Activated CD4-positive, alpha-beta T cell treated with anti-CD3 and anti-CD28 coated beads for 36 hours (primary cell): ENCODE data around the gene RBCK1. TPM values are rescaled to one million over a fixed set of nuclear protein-coding genes. Genes with fewer than 3 reads are reported as not detected.
"Not testable (repeated sequence)": the region's sequence is repeated elsewhere in the genome, so short reads cannot be mapped to it uniquely, and the experiment has no call there.

Experiments
- ATAC-seq: fragments of 200-7000 bp; cut with Tn5 transposase; one replicate; pipeline ENCODE4 v1.10.0; 2021; ENCODE audit warnings: mild to moderate bottlenecking, moderate library complexity
- CTCF ChIA-PET: fragments of 350-600 bp; sonication (Branson Sonifier 250); formaldehyde crosslinking; loops from one replicate; lab custom pipeline; 2021; ENCODE audit warnings: antibody characterized with exemption; lab: Charles Lee
- POLR2A ChIA-PET: fragments of 350-600 bp; sonication (Branson Sonifier 250); formaldehyde crosslinking; loops from one replicate; lab custom pipeline; 2021; ENCODE audit warnings: antibody characterized with exemption, inconsistent platforms; lab: Charles Lee
- DNase-seq: peaks from one replicate; pipeline ENCODE4 v3.0.0-alpha.2; 2020
- H3K27ac Mint-ChIP-seq: one replicate; pipeline ENCODE4 v1.8.0; 2021; ENCODE audit warnings: mixed read lengths
- H3K27me3 Mint-ChIP-seq: one replicate; pipeline ENCODE4 v1.8.0; 2021; ENCODE audit warnings: mixed read lengths
- H3K36me3 Mint-ChIP-seq: one replicate; pipeline ENCODE4 v1.8.0; 2021; ENCODE audit warnings: low read depth, mixed read lengths
- H3K4me1 Mint-ChIP-seq: one replicate; pipeline ENCODE4 v1.8.0; 2021; ENCODE audit warnings: mixed read lengths
- H3K4me3 Mint-ChIP-seq: one replicate; pipeline ENCODE4 v1.8.0; 2021; ENCODE audit warnings: mild to moderate bottlenecking, moderate library complexity, mixed read lengths
- H3K9me3 Mint-ChIP-seq: one replicate; pipeline ENCODE4 v1.8.0; 2021; ENCODE audit warnings: low read depth, mixed read lengths
- intact Hi-C, 2 experiments: fragments of 100-400 bp; cut with DNase I in 1 of 2; cut with micrococcal nuclease in 1 of 2; formaldehyde crosslinking; loops; one replicate each; pipeline versions ENCODE4 v1.14.2 to v1.15.1; 2022 to 2024; cut with DNase I, micrococcal nuclease
- total RNA-seq, 2 experiments: library from RNA; stranded (reverse); gene quantifications; one replicate each; pipeline ENCODE4 v1.2.3, GENCODE V29; 2021

RBCK1 gene
- total RNA-seq, 2 experiments from 2014 or later, result 130 to 149 TPM

DNA sequence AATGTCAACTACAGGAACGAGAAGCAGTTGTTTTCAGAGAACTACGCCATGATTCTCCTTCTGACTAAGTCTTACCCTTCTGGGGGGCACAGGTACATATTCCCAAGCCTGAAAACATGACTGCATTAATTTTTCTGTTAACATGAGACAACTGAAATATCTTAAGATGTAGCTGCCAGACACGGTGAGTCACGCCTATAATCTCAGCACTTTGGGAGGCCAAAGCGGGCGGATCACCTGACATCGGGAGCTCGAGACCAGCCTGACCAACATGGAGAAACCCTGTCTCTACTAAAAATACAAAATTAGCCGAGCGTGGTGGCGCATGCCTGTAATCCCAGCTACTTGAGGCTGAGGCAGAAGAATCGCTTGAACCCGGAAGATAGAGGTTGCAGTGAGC lies 32.5 kb downstream of the RBCK1 start:
- H3K27me3 Mint-ChIP-seq, result no peaks in the 10 kb centered on the region
- H3K4me3 Mint-ChIP-seq, result no peak overlapping the region
- H3K4me1 Mint-ChIP-seq, result peaks cover 42% of the 10 kb centered on the region
- intact Hi-C loops, result no loop called here
- H3K36me3 Mint-ChIP-seq, result peaks cover 74% of the 10 kb centered on the region
- peak overlapping the region; percentile 21 for H3K27ac Mint-ChIP-seq
- no peak for ATAC-seq
- ChIA-PET CTCF (interaction anchor here (0.8 kb wide), 1 partner anchor 15 kb away, joined by 3 read pairs; no protein-coding TSS in a partner anchor), POLR2A (no interaction called here)
- no peak for DNase-seq
- H3K9me3 Mint-ChIP-seq, result no peaks in the 10 kb centered on the region

DNA sequence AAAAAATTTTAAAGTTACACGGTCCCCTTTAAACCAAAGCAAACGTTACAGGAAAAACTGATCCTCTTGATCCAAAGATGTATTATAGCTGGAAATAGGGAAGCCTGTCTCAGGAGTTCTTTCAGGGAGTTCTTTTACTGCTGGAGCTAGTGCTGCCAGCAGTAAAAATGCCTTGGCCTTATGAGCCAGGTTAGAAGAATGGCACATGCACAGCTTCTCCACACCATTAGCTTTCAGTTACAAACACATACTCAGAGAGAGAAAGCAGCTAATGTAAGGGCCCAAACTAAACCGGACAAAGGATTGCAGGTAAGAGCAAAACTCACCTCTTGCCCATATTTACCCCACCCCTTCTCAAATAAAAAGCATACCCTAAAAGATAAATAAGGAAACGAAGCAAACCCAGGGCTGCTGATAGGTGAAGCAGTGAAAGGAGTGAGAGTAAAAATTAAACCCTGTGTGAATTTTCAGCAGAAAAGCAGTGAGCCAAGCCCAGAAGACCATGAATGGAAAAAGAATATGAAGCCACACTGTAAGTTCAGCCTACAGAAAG lies 35.2 kb downstream of the RBCK1 start:
- peaks cover 26% of the 10 kb centered on the region for H3K4me1 Mint-ChIP-seq
- CTCF ChIA-PET, result interaction anchor here (0.7 to 0.8 kb wide), 2 partner anchors 33 to 89 kb away, joined by 3 read pairs; no protein-coding TSS in a partner anchor
- no peaks in the 10 kb centered on the region for H3K27me3 Mint-ChIP-seq
- ATAC-seq (no peak), DNase-seq (no peak)
- no peaks in the 10 kb centered on the region for H3K9me3 Mint-ChIP-seq
- no peak overlapping the region for H3K27ac Mint-ChIP-seq
- H3K36me3 Mint-ChIP-seq, result peaks cover 64% of the 10 kb centered on the region
- intact Hi-C loops, result no loop called here
- H3K4me3 Mint-ChIP-seq, result no peak overlapping the region
- POLR2A ChIA-PET, result no interaction called here

DNA sequence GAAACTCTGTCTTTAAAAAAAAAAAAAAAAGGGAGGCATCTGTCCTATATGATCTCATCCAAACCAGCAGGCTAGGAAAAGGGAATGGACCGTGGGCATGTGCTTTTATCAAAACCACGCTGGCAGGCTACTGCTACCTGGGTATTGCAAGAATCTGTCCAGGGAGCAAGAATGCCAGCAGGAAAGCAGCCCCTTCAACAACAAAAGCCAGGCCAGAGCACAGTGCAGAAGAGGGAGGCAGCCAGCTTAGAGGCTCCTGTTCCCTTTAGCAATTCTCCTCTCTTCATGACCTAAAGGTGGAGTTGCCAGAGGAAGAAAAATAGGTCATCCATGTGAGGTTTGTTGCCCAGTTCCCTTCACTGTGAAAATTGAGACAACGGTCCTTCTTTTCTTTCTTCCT lies 36.0 kb downstream of the RBCK1 start:
- ATAC-seq, result no peak
- H3K27me3 Mint-ChIP-seq, result no peaks in the 10 kb centered on the region
- H3K27ac Mint-ChIP-seq, result no peak overlapping the region
- DNase-seq, result no peak
- intact Hi-C loops, result no loop called here
- peaks cover 18% of the 10 kb centered on the region for H3K4me1 Mint-ChIP-seq
- H3K36me3 Mint-ChIP-seq, result peaks cover 58% of the 10 kb centered on the region
- CTCF ChIA-PET, result interaction anchor here (0.7 kb wide), 1 partner anchor 34 kb away, joined by 3 read pairs; no protein-coding TSS in a partner anchor
- no peak overlapping the region for H3K4me3 Mint-ChIP-seq
- H3K9me3 Mint-ChIP-seq, result no peaks in the 10 kb centered on the region
- POLR2A ChIA-PET, result no interaction called here

DNA sequence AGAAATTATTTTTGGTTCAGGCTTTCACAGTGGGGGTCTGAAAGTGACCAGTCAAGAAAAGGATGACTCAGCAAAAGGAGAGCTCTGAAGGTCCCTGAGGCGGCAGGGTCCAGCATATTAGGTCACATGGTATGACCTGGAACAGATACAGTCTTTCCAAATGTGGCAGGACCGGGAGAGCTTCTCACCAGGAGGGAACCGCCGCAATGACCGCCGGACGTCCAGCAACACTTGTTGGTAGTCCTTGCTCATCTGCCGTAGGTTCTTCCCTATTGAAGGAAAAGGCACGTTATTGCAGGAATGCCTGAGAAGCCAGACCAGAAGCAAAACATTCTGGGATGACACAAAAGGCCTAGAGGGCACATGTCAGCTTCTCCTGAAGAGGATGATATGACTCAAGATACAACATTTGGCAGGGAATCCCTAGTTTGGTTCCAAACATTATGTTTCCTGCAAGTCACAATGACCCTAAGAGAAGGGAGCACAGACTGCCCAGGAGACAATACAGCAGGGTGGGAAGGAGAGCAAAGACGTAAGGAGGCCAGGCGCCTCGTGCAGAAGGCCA lies 36.8 kb downstream of the RBCK1 start:
- CTCF ChIA-PET, result interaction anchor here (1.0 kb wide), 2 partner anchors 15 to 45 kb away, joined by 3 read pairs; no protein-coding TSS in a partner anchor
- peaks cover 50% of the 10 kb centered on the region for H3K36me3 Mint-ChIP-seq

DNA sequence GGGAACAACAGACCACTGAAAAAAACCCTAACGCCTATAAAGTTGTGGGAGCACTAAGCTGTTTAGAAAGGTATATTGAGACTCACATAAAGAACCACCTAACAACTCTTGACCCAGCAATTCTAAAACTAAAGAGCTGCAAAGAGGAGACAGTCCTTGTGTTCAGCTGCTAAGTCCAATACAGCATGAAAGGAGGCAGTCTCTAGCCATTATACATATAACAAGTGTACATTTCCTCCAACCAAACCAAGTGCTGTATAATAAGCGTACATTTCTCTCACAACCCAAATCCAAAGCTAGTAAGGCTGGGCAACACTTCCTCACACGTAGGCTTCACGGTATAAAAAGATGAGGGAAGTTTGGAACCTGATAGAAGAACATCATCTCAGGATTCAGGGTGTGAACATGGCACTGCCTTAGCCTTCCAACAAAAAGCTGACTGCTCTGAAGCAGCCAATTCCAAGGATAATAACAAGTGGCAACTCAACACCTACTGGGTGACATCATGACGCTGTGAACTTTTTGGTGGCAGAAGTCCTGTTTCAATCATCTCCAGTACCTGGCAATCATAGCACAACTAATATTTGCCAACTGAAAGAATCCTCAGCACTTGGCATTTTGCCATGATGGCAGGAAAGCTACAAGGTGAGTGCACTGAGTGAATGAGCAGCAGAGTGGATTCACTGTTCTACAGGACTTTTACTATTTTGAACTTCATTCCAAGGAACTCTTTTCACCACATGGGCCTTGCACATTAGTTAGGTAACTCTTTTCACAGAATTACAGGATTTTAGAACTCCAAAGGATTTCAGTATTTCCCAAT lies 37.6 kb downstream of the RBCK1 start:
- ChIA-PET POLR2A (no interaction called here), CTCF (interaction anchor here (1.0 kb wide), 2 partner anchors 14 to 46 kb away, joined by 3 read pairs; no protein-coding TSS in a partner anchor)
- ATAC-seq, result no peak
- no peak overlapping the region for H3K4me3 Mint-ChIP-seq
- no peak overlapping the region for H3K27ac Mint-ChIP-seq
- H3K36me3 Mint-ChIP-seq, result peaks cover 43% of the 10 kb centered on the region
- no peaks in the 10 kb centered on the region for H3K9me3 Mint-ChIP-seq
- intact Hi-C loops, result no loop called here
- H3K27me3 Mint-ChIP-seq, result no peaks in the 10 kb centered on the region
- no peak for DNase-seq
- H3K4me1 Mint-ChIP-seq, result peaks cover 12% of the 10 kb centered on the region

More for the DNA sequence above, 36.8 kb downstream of the RBCK1 start:
- POLR2A ChIA-PET, result no interaction called here
- Mint-ChIP-seq H3K9me3 (no peaks in the 10 kb centered on the region), H3K27ac (no peak overlapping the region), H3K4me3 (no peak overlapping the region), H3K4me1 (peaks cover 14% of the 10 kb centered on the region), H3K27me3 (no peaks in the 10 kb centered on the region)
- no peak for ATAC-seq
- intact Hi-C loops, result no loop called here
- DNase-seq, result no peak

DNA sequence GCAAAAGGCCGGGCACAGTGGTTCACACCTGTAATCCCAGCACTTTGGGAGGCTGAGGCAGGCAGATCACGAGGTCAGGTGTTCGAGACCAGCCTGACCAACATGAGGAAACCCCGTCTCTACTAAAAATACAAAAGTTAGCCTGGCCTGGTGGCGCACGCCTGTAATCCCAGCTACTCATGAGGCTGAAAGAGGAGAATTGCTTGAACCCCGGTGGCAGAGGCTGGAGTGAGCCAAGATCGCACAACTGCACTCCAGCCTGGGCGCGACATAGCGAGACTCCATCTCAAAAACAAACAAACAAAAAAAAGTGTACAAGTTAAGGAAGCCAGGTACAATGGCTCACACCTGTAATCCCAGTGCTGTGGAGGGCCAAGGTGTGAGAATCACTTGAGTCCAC lies 43.9 kb downstream of the RBCK1 start:
- ATAC-seq, H3K27ac Mint-ChIP-seq, H3K36me3 Mint-ChIP-seq, H3K9me3 Mint-ChIP-seq, H3K4me3 Mint-ChIP-seq, CTCF ChIA-PET, POLR2A ChIA-PET, DNase-seq, H3K27me3 Mint-ChIP-seq, intact Hi-C loops: not testable (repeated sequence)
- H3K4me1 Mint-ChIP-seq, result peaks cover 22% of the 10 kb centered on the region

DNA sequence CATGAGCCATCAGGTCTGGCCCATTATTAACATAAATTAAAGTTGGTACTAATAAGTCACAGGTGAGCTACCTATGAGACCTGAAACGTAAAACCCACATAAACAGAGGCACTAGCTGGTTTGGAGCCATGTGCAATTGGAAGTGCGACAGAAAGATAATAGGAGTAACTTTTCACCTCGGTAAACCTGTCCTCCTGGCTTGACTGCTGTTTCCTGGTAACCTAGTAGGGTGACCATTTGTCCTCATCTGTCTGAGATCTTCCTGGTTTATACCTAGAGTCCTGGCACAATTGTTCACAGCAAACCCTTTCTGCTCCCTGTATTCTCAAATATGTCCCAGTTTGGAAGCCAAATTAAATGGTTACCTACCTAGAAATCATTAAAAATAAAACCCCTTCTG lies 46.9 kb downstream of the RBCK1 start:
- H3K4me1 Mint-ChIP-seq, result peaks cover 42% of the 10 kb centered on the region
- intact Hi-C loops, result no loop called here
- POLR2A ChIA-PET, result no interaction called here
- DNase-seq (no peak), ATAC-seq (no peak)
- peaks cover 10% of the 10 kb centered on the region for H3K36me3 Mint-ChIP-seq
- no peaks in the 10 kb centered on the region for H3K27me3 Mint-ChIP-seq
- no peak overlapping the region for H3K27ac Mint-ChIP-seq
- H3K4me3 Mint-ChIP-seq, result no peak overlapping the region
- CTCF ChIA-PET, result no interaction called here
- no peaks in the 10 kb centered on the region for H3K9me3 Mint-ChIP-seq

DNA sequence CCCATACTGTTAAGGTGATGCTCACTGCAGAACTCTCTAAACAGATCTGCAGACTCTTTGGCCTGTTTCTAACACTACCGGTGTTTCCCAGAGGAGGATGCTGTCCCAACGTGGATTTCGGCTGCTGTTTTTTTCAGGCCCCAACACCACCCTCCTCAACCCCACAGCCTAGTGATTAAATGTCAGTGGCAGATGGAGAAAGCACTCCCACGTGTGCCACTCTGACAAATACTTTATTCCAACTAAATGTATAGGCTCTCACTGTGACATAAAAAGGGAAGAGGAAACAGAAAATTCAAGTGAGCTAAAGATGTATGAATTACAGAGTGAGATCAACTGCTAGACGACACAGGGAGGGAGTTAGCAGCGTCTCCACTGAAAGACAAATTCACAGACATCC lies 50.7 kb downstream of the RBCK1 start:
- intact Hi-C loops, result no loop called here
- CTCF ChIA-PET, result interaction anchor here (1.5 kb wide), 1 partner anchor 17 kb away, joined by 3 read pairs; no protein-coding TSS in a partner anchor
- no peaks in the 10 kb centered on the region for H3K27me3 Mint-ChIP-seq
- no peak overlapping the region for H3K27ac Mint-ChIP-seq
- POLR2A ChIA-PET, result no interaction called here
- peaks cover 51% of the 10 kb centered on the region for H3K4me1 Mint-ChIP-seq
- DNase-seq (no peak), ATAC-seq (no peak)
- H3K36me3 Mint-ChIP-seq, result peaks cover 18% of the 10 kb centered on the region
- no peaks in the 10 kb centered on the region for H3K9me3 Mint-ChIP-seq
- no peak overlapping the region for H3K4me3 Mint-ChIP-seq

DNA sequence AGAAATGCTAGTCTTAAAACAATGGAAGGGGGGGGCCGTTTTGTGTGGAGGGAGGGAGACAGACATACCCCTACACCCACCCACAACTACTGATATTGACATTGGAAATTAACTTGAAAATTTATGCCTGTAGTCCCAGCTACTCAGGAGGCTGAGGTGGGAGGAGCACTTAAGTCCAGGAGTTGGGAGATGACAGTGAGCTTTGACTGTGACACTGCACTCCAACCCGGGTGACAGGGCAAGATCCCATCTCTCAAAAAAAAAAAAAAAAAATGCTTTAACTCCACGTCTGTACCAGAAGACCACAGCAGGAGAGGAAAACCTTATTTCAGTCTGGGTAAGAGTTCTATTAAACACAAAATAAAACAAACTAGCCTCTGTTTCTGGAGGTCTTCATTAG lies 52.1 kb downstream of the RBCK1 start:
- Mint-ChIP-seq H3K9me3 (no peaks in the 10 kb centered on the region), H3K36me3 (peaks cover 18% of the 10 kb centered on the region), H3K4me3 (peak overlapping the region; percentile 95), H3K27ac (peak overlapping the region; percentile 33), H3K4me1 (peaks cover 49% of the 10 kb centered on the region), H3K27me3 (no peaks in the 10 kb centered on the region)
- DNase-seq, result no peak
- ATAC-seq, result no peak
- CTCF ChIA-PET, result interaction anchor here (1.0 to 1.5 kb wide), 3 partner anchors 15 to 18 kb away, joined by 3 to 6 read pairs (median 3); no protein-coding TSS in a partner anchor
- POLR2A ChIA-PET, result interaction anchor here (0.7 kb wide), 1 partner anchor 873 kb away, joined by 6 read pairs; no protein-coding TSS in a partner anchor
- intact Hi-C loops, result no loop called here

DNA sequence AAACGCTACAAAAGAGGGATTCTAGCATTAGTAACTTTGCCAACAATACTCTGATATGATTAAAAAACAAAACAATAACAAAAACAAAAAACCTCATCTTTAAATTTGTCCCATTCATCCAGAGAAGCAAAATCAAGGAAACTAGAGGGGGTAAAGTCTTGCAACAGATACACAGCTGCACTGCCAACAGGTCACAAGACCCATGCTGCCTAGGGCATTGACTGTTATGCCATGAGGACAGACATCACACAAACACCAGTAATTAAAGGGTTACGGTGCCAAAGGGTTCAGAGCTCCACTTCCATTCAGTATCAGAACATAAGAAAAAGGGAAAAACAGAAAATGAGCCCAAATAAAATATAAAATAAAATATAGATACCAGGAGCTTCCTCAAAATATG lies 52.6 kb downstream of the RBCK1 start:
- Mint-ChIP-seq H3K4me1 (peaks cover 49% of the 10 kb centered on the region), H3K36me3 (peaks cover 18% of the 10 kb centered on the region), H3K27me3 (no peaks in the 10 kb centered on the region), H3K9me3 (no peaks in the 10 kb centered on the region), H3K4me3 (peak overlapping the region; percentile 95), H3K27ac (peak overlapping the region; percentile 33)
- POLR2A ChIA-PET, result no interaction called here
- CTCF ChIA-PET, result interaction anchor here (0.6 to 1.5 kb wide), 3 partner anchors 16 to 108 kb away, joined by 3 to 6 read pairs (median 3); no protein-coding TSS in a partner anchor
- intact Hi-C loops, result no loop called here
- ATAC-seq, result no peak
- no peak for DNase-seq
